ENCODE measurements around the gene OPA3. TPM values are rescaled to one million over a fixed set of nuclear protein-coding genes. Genes with fewer than 3 reads are reported as not detected.

Gene OPA3
- polyA plus RNA-seq, 1 donor from 2014 or later, result 6.0 TPM

DNA sequence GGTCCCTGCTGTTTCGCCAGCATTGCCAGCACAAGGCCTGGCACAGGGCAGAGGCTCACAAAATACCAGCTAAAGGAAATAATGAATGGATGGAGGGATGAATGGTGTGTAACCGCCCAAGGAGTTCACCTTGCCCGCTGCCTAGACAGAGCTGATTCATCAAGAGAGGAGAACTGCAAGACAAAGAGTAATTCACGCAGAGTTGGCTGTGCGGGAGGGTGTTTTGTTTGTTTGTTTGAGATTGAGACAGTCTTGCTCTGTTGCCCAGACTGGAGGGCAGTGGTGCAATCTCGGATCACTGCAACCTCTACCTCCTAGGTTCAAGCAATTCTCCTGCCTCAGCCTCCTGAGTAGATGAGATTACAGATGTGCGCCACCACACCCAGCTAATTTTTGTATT, 3.0 kb downstream of the OPA3 start:
- Histone ChIP-seq H3K27me3 (ENCODE audit: insufficient read depth, low read depth, low read length) (no peaks in the 10 kb centered on the region), H3K79me2 (replicated peaks; ENCODE audit: insufficient read depth, low read length) (no peaks in the 10 kb centered on the region), H3K4me2 (ENCODE audit: low read length) (no peak overlapping the region), H4K20me1 (ENCODE audit: insufficient read depth) (no peaks in the 10 kb centered on the region), H3F3A (ENCODE audit: insufficient read depth, low read length, poor library complexity, severe bottlenecking) (no peaks in the 10 kb centered on the region), H2AFZ (ENCODE audit: low read depth, low read length) (no peak overlapping the region), H3K9ac (ENCODE audit: low read length) (no peak overlapping the region), H3K4me3 (ENCODE audit: low read length) (no peak overlapping the region), H3K36me3 (ENCODE audit: insufficient read depth, low read length) (no peaks in the 10 kb centered on the region), H3K9me2 (ENCODE audit: insufficient read depth, low read length) (no peaks in the 10 kb centered on the region), H3K27ac (ENCODE audit: low read length) (no peak overlapping the region), H3K9me3 (ENCODE audit: low read length) (no peaks in the 10 kb centered on the region)
- TF ChIP-seq, protein P1, sequence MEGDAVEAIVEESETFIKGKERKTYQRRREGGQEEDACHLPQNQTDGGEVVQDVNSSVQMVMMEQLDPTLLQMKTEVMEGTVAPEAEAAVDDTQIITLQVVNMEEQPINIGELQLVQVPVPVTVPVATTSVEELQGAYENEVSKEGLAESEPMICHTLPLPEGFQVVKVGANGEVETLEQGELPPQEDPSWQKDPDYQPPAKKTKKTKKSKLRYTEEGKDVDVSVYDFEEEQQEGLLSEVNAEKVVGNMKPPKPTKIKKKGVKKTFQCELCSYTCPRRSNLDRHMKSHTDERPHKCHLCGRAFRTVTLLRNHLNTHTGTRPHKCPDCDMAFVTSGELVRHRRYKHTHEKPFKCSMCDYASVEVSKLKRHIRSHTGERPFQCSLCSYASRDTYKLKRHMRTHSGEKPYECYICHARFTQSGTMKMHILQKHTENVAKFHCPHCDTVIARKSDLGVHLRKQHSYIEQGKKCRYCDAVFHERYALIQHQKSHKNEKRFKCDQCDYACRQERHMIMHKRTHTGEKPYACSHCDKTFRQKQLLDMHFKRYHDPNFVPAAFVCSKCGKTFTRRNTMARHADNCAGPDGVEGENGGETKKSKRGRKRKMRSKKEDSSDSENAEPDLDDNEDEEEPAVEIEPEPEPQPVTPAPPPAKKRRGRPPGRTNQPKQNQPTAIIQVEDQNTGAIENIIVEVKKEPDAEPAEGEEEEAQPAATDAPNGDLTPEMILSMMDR (IDR thresholded peaks at IDR 0.05; ENCODE audit: poor library complexity, severe bottlenecking), result no peak
- TF ChIP-seq, protein P2, sequence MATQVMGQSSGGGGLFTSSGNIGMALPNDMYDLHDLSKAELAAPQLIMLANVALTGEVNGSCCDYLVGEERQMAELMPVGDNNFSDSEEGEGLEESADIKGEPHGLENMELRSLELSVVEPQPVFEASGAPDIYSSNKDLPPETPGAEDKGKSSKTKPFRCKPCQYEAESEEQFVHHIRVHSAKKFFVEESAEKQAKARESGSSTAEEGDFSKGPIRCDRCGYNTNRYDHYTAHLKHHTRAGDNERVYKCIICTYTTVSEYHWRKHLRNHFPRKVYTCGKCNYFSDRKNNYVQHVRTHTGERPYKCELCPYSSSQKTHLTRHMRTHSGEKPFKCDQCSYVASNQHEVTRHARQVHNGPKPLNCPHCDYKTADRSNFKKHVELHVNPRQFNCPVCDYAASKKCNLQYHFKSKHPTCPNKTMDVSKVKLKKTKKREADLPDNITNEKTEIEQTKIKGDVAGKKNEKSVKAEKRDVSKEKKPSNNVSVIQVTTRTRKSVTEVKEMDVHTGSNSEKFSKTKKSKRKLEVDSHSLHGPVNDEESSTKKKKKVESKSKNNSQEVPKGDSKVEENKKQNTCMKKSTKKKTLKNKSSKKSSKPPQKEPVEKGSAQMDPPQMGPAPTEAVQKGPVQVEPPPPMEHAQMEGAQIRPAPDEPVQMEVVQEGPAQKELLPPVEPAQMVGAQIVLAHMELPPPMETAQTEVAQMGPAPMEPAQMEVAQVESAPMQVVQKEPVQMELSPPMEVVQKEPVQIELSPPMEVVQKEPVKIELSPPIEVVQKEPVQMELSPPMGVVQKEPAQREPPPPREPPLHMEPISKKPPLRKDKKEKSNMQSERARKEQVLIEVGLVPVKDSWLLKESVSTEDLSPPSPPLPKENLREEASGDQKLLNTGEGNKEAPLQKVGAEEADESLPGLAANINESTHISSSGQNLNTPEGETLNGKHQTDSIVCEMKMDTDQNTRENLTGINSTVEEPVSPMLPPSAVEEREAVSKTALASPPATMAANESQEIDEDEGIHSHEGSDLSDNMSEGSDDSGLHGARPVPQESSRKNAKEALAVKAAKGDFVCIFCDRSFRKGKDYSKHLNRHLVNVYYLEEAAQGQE (IDR thresholded peaks at IDR 0.05; ENCODE audit: borderline replicate concordance), result no peak

DNA sequence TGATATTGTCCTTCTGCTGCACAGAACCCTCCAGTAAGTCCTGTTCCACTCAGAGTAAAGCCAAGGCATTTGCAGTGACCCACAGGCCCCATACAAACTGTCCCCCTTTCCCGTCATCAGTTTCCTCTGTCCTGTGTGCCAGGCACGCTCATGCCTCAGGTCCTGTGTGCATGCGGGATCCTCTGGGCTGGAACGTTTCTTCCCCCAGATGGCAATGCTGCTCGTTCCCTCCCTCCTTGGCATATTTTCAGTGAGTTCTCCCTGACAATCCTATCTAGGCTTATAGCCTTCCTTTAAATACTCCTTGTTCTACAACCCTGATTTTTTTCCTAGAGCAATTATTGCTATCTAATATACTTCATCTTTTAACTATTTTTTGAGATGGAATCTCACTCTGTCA, 5.7 kb downstream of the OPA3 start:
- TF ChIP-seq POLR2AphosphoS5 (IDR thresholded peaks at IDR 0.05), result no peak
- Histone ChIP-seq H3K79me2 (replicated peaks; ENCODE audit: insufficient read depth, low read length) (no peaks in the 10 kb centered on the region), H3K27ac (ENCODE audit: low read length) (no peak overlapping the region)

DNA sequence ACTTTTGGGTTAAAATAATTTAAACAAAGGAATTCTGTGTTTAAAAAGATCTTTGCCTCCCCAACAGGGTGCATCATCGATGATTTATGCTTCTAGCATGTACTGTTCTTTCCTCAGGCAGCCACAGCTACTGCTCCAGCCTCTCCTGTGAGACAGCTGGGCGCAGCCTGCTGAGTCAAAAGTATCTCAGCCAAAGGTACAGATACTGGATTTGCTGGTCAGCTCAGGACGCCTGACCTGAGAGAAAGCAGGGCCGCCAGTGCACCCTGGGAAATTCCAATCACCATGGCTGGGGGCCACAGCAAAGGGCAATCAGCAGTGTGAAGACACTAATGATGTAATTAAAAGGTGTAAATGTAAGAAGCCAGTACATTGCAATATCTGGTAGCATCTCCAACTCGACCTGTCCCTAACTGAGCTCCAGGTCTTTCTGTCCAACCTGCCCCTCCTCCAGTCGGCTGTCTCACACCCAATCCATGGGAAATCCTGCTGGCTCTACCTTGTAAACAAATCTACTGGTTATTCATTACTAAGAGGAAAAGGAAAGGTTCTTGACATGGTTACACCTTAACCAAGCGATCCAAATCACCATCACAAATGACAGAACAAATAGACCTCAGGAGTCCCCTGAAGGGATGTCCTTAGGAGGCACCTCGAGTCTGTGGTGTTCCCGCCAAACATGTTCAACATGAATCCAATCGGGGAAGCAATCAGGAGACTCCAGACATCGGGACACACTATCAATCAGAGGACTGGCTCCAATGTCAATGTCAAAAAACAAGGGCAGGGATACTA, 7.3 kb downstream of the OPA3 start:
- Histone ChIP-seq H3K36me3 (ENCODE audit: insufficient read depth, low read length) (no peaks in the 10 kb centered on the region), H3K9me3 (ENCODE audit: low read length) (no peaks in the 10 kb centered on the region), H3K4me2 (ENCODE audit: low read length) (no peak overlapping the region), H4K20me1 (ENCODE audit: insufficient read depth) (no peaks in the 10 kb centered on the region), H3K27me3 (ENCODE audit: insufficient read depth, low read depth, low read length) (no peaks in the 10 kb centered on the region), H3F3A (ENCODE audit: insufficient read depth, low read length, poor library complexity, severe bottlenecking) (no peaks in the 10 kb centered on the region), H3K79me2 (replicated peaks; ENCODE audit: insufficient read depth, low read length) (no peaks in the 10 kb centered on the region), H3K27ac (ENCODE audit: low read length) (no peak overlapping the region), H3K9me2 (ENCODE audit: insufficient read depth, low read length) (no peaks in the 10 kb centered on the region), H3K4me3 (ENCODE audit: low read length) (no peak overlapping the region), H2AFZ (ENCODE audit: low read depth, low read length) (no peak overlapping the region), H3K9ac (ENCODE audit: low read length) (no peak overlapping the region)
- TF ChIP-seq POLR2AphosphoS5 (IDR thresholded peaks at IDR 0.05) (no peak), EP300 (conservative IDR thresholded peaks at IDR 0.05; ENCODE audit: poor library complexity, severe bottlenecking) (no peak), MXI1 (conservative IDR thresholded peaks at IDR 0.05; ENCODE audit: poor library complexity, severe bottlenecking) (no peak), EZH2 (IDR thresholded peaks at IDR 0.05; ENCODE audit: borderline replicate concordance, insufficient read depth, low read length, poor library complexity, severe bottlenecking) (no peak), RAD21 (conservative IDR thresholded peaks at IDR 0.05) (no peak), SMC3 (conservative IDR thresholded peaks at IDR 0.05; ENCODE audit: poor library complexity) (no peak), TAF1 (IDR thresholded peaks at IDR 0.05; ENCODE audit: low read depth) (no peak)
- TF ChIP-seq, protein P2 (IDR thresholded peaks at IDR 0.05; ENCODE audit: borderline replicate concordance), result no peak
- TF ChIP-seq, protein P1 (IDR thresholded peaks at IDR 0.05; ENCODE audit: poor library complexity, severe bottlenecking), result no peak

More for the DNA sequence above, 5.7 kb downstream of the OPA3 start:
- Histone ChIP-seq H3F3A (ENCODE audit: insufficient read depth, low read length, poor library complexity, severe bottlenecking) (no peaks in the 10 kb centered on the region), H3K9me2 (ENCODE audit: insufficient read depth, low read length) (no peaks in the 10 kb centered on the region), H2AFZ (ENCODE audit: low read depth, low read length) (no peak overlapping the region), H3K27me3 (ENCODE audit: insufficient read depth, low read depth, low read length) (no peaks in the 10 kb centered on the region), H3K36me3 (ENCODE audit: insufficient read depth, low read length) (no peaks in the 10 kb centered on the region), H3K4me3 (ENCODE audit: low read length) (no peak overlapping the region), H3K9me3 (ENCODE audit: low read length) (no peaks in the 10 kb centered on the region), H4K20me1 (ENCODE audit: insufficient read depth) (no peaks in the 10 kb centered on the region), H3K9ac (ENCODE audit: low read length) (no peak overlapping the region), H3K4me2 (ENCODE audit: low read length) (no peak overlapping the region)

Data from neural cell (in vitro differentiated cells).